ENCODE data around the gene RAB23. TPM values are rescaled to one million over a fixed set of nuclear protein-coding genes. Genes with fewer than 3 reads are reported as not detected.

Gene RAB23
- total RNA-seq, 1 experiment from 2014 or later, result 11.7 TPM

DNA sequence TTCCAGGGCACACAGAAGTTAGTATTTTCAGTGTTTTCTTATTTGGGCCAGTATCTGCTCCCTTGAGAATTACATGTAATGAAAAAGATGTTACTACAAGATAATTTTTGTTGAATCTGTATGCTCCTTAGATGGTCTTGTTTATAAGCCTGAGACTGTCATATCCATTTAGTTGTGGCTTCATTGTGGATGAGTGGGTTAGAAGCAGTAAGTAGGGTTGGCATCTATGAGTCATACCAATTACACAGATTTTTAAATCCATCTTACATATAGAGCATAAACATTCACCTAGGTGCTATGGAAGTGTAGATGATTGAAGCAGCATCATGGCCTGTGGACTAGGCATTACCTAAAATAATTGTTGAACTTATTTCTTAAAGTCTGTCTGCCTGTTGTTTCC lies 63.4 kb downstream of the RAB23 start:
- TF ChIP-seq ELF1 (IDR thresholded peaks at IDR 0.05; ENCODE audit: borderline replicate concordance, low read depth) (no peak), SP1 (IDR thresholded peaks at IDR 0.05; ENCODE audit: low read depth) (no peak), ATF3 (IDR thresholded peaks at IDR 0.05) (no peak), JUND (IDR thresholded peaks at IDR 0.05) (no peak), CEBPB (IDR thresholded peaks at IDR 0.05; ENCODE audit: low read depth) (no peak), SIN3A (IDR thresholded peaks at IDR 0.05; ENCODE audit: low read depth) (no peak), RAD21 (IDR thresholded peaks at IDR 0.05; ENCODE audit: low read depth) (no peak), ZFX (IDR thresholded peaks at IDR 0.05) (no peak), EGR1 (IDR thresholded peaks at IDR 0.05; ENCODE audit: low read depth) (no peak), TCF7L2 (IDR thresholded peaks at IDR 0.05; ENCODE audit: borderline replicate concordance, extremely low read depth, insufficient read depth, insufficient read length) (no peak), EZH2 (IDR thresholded peaks at IDR 0.05) (no peak), CBX3 (IDR thresholded peaks at IDR 0.05; ENCODE audit: low read depth) (no peak), SRF (IDR thresholded peaks at IDR 0.05; ENCODE audit: low read depth) (no peak), CTCF (IDR thresholded peaks at IDR 0.05 in 2 of 3, conservative IDR thresholded peaks at IDR 0.05 in 1 of 3; ENCODE audit: borderline replicate concordance in 1 of 3, insufficient read depth in 1 of 3, low read depth in 2 of 3, low read length in 2 of 3) (no peak)
- TF ChIP-seq, protein P1, sequence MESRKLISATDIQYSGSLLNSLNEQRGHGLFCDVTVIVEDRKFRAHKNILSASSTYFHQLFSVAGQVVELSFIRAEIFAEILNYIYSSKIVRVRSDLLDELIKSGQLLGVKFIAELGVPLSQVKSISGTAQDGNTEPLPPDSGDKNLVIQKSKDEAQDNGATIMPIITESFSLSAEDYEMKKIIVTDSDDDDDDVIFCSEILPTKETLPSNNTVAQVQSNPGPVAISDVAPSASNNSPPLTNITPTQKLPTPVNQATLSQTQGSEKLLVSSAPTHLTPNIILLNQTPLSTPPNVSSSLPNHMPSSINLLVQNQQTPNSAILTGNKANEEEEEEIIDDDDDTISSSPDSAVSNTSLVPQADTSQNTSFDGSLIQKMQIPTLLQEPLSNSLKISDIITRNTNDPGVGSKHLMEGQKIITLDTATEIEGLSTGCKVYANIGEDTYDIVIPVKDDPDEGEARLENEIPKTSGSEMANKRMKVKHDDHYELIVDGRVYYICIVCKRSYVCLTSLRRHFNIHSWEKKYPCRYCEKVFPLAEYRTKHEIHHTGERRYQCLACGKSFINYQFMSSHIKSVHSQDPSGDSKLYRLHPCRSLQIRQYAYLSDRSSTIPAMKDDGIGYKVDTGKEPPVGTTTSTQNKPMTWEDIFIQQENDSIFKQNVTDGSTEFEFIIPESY (IDR thresholded peaks at IDR 0.05; ENCODE audit: extremely low read depth, insufficient replicate concordance, low read length), result no peak
- H3K4me1 ChIP-seq (ENCODE audit: control insufficient read depth in 1 of 2, insufficient read depth in 2 of 2, low read length in 2 of 2), result no peaks in the 10 kb centered on the region
- no peaks in the 10 kb centered on the region for H3K79me2 ChIP-seq (ENCODE audit: insufficient read depth, low read length)
- no peak overlapping the region for H2AFZ ChIP-seq (ENCODE audit: low read depth, low read length, poor library complexity, severe bottlenecking)
- peaks cover 7 to 8% of the 10 kb centered on the region in 2 experiments for H3K36me3 ChIP-seq (ENCODE audit: control insufficient read depth in 1 of 2, insufficient read depth in 2 of 2, low read length in 2 of 2)
- intact Hi-C loops (cut with micrococcal nuclease), result no loop called here
- ATAC-seq (no peak), DNase-seq (ENCODE audit: low read depth, low spot score) (no peak)
- POLR2A ChIA-PET, result no interaction called here
- RAD21 ChIA-PET (ENCODE audit: low non-redundant PET in 1 of 2, low total read pairs in 2 of 2, uncharacterized antibody in 2 of 2, unreplicated experiment in 2 of 2), result no interaction called here
- H3K4me2 ChIP-seq (ENCODE audit: low read length), result no peak overlapping the region
- H3K9me2 ChIP-seq (ENCODE audit: insufficient read depth), result no peaks in the 10 kb centered on the region
- CTCF ChIA-PET, result no interaction called here
- H3K27ac ChIP-seq (ENCODE audit: low read depth, low read length), result no peak overlapping the region
- no peaks in the 10 kb centered on the region for H3K9me3 ChIP-seq (ENCODE audit: control insufficient read depth in 1 of 2, insufficient read depth in 1 of 2, low read depth in 1 of 2, low read length in 2 of 2)
- H3K4me3 ChIP-seq (replicated peaks in 1 of 2; ENCODE audit: low read depth in 1 of 2, low read length in 2 of 2), result no peak overlapping the region
- no peak overlapping the region for H3K9ac ChIP-seq (ENCODE audit: low read length)
- H3K27me3 ChIP-seq (ENCODE audit: insufficient read depth, low read length), result no peaks in the 10 kb centered on the region
- no TSS peak for BruUV-seq (replicated peaks)
- H4K20me1 ChIP-seq (ENCODE audit: insufficient read depth), result no peaks in the 10 kb centered on the region

All from HCT116 (cell line).